ENCODE data around the gene TRIL. TPM values are rescaled to one million over a fixed set of nuclear protein-coding genes. Genes with fewer than 3 reads are reported as not detected.

TRIL gene
- total and polyA plus RNA-seq, 2 of the 4 experiments (the other 2 are of a cell fraction) = under 0.01 to 0.09 TPM

GRCh38 chr7:28955356-28955717, 2.8 kb downstream of the TRIL start:
- Histone ChIP-seq H3K56ac (ENCODE audit: extremely low read depth, insufficient read depth, low read length) (no peak overlapping the region), H4K20me1 (ENCODE audit: insufficient read depth, low read length) (no peaks in the 10 kb centered on the region), H3K4me1 (ENCODE audit: control insufficient read depth, insufficient read depth, low read length) (peaks cover 9% of the 10 kb centered on the region), H2BK5ac (ENCODE audit: low read depth, low read length, poor library complexity, severe bottlenecking) (no peak overlapping the region), H2AFZ (replicated peaks; ENCODE audit: low read length, poor library complexity) (no peak overlapping the region), H2BK120ac (ENCODE audit: low read depth, low read length) (no peak overlapping the region), H2AK9ac (replicated peaks; ENCODE audit: low read depth, low read length, poor library complexity) (no peak overlapping the region), H3K79me1 (ENCODE audit: low read depth in 1 of 2, low read length in 2 of 2) (no peaks in the 10 kb centered on the region), H3K4me2 (ENCODE audit: low read depth, low read length) (no peak overlapping the region), H2AK5ac (ENCODE audit: low read depth, low read length) (no peak overlapping the region), H3K9ac (ENCODE audit: low read depth, low read length) (no peak overlapping the region), H3K27ac (ENCODE audit: insufficient read depth, low read length) (no peak overlapping the region), H3K23ac (ENCODE audit: low read depth, low read length) (no peak overlapping the region), H2BK20ac (ENCODE audit: low read depth, low read length) (no peak overlapping the region), H3K4ac (ENCODE audit: low read depth, low read length) (no peak overlapping the region), H4K5ac (ENCODE audit: low read depth, low read length) (no peak overlapping the region), H3K18ac (ENCODE audit: low read depth, low read length) (no peak overlapping the region), H3K9me1 (ENCODE audit: insufficient read depth, low read length) (no peaks in the 10 kb centered on the region), H4K91ac (ENCODE audit: insufficient read depth, low read depth, low read length) (no peak overlapping the region), H3K27me3 (ENCODE audit: control insufficient read depth, insufficient read depth, low read length) (peaks cover 56% of the 10 kb centered on the region), H3K36me3 (ENCODE audit: control insufficient read depth, insufficient read depth, low read length) (no peaks in the 10 kb centered on the region), H3K4me3 (ENCODE audit: insufficient read depth, low read depth, low read length) (no peak overlapping the region), H3K14ac (replicated peaks; ENCODE audit: low read depth, low read length) (no peak overlapping the region), H2BK15ac (ENCODE audit: low read depth, low read length) (no peak overlapping the region), H3K9me3 (ENCODE audit: control insufficient read depth, insufficient read depth, low read length) (peaks cover 7% of the 10 kb centered on the region; the same call in 1 of the 2 replicates), H4K8ac (ENCODE audit: low read depth in 2 of 2, low read length in 2 of 2) (no peak overlapping the region)
- no TSS peak for BruUV-seq (replicated peaks)
- intact Hi-C loops (cut with micrococcal nuclease) (no loop called here), dilution Hi-C loops (cut with HindIII; ENCODE audit: low sequenced_read_pairs, unreplicated experiment) (no loop called here), in situ Hi-C loops (cut with MboI; ENCODE audit: low sequenced_read_pairs) (no loop called here)
- POLR2A ChIA-PET (ENCODE audit: unreplicated experiment) = no interaction called here
- CTCF ChIA-PET = no interaction called here
- 41% methylated on average over 12 of the region's 22 CpGs; no CpG with 5 or more reads in 1 of the 2 experiments for WGBS, 2 experiments (ENCODE audit: extremely low coverage in 2 of 2, insufficient read length in 1 of 2)
- ATAC-seq (ENCODE audit: low read depth) (no peak), DNase-seq (no peak)
- TF ChIP-seq BHLHE40 (IDR thresholded peaks at IDR 0.05; ENCODE audit: low read depth, low read length) (no peak), RFX5 (IDR thresholded peaks at IDR 0.05; ENCODE audit: low read depth, low read length) (no peak), CTCF (conservative IDR thresholded peaks at IDR 0.05; ENCODE audit: low read depth, low read length) (no peak), POLR2A (IDR thresholded peaks at IDR 0.05; ENCODE audit: low read depth, low read length) (no peak), FOS (IDR thresholded peaks at IDR 0.05; ENCODE audit: low read depth, low read length) (no peak), MAZ (IDR thresholded peaks at IDR 0.05; ENCODE audit: borderline replicate concordance, low read depth, low read length) (no peak)
